ENCODE measurements around the gene FKBP15.

GRCh38 chr9:113221800-113222481 is 864 bp upstream of the FKBP15 start:
- TF ChIP-seq CTCF (IDR thresholded peaks at IDR 0.05) (no peak), POLR2A (IDR thresholded peaks at IDR 0.05) (no peak)

Measured in uterus (tissue), 2 donors.